Measurements from ENCODE around the gene SNX27. TPM values are rescaled to one million over a fixed set of nuclear protein-coding genes. Genes with fewer than 3 reads are reported as not detected.
A peak's percentile ranks its signal among the peaks of the same experiment; 100 is the strongest.
"Not testable (repeated sequence)": the region's sequence is repeated elsewhere in the genome, so short reads cannot be mapped to it uniquely, and the experiment has no call there.

Gene SNX27
- polyA plus RNA-seq, 12 donors: 19.3 to 28.0 (median 20.7) TPM; not detected in 1

DNA sequence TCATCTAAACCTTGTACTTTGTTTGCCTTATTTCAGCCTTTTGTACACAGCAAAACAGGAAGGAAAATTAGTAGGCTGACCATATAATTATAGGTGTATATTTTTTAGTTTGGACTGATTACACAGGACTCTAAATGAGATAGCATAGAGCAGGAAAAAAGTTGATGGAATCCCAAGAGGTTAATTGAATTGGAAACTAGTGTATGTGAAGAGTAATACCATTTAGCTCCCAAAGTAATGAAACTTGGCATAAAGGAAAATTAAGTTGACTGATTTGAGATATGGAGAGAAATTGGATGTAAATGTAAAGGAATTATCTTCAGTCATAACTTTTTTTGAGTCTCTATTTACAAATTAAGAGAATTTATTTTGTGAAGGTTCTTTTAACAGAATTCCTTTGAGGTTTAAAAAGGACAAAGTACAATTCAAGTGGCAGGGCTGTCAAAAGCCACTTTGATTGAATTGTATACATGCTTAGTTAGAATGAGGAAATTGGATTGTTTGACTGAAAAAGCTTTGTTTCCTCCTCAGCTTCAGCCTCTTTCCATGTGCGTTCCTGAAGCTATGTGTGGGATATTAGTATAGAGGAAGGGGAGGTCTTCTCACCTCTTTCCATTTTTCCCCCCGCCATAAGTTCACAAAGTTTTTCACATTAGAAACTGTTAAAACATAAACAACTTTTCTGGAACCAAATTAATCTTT lies 26.4 kb downstream of the SNX27 start:
- no peak for DNase-seq

DNA sequence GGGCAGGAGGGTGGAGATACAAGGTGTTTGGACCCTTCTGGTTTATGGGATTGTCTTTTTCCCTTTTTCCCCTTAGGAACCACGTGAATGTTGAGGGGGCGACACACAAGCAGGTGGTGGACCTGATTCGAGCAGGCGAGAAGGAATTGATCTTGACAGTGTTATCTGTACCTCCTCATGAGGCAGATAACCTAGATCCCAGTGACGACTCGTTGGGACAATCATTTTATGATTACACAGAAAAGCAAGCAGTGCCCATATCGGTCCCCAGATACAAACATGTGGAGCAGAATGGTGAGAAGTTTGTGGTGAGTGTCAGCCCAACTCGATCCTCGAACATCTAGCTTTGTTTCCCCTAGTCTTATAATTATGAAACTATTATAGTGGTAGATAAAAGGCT lies 27.0 kb downstream of the SNX27 start:
- DNase-seq: no peak

DNA sequence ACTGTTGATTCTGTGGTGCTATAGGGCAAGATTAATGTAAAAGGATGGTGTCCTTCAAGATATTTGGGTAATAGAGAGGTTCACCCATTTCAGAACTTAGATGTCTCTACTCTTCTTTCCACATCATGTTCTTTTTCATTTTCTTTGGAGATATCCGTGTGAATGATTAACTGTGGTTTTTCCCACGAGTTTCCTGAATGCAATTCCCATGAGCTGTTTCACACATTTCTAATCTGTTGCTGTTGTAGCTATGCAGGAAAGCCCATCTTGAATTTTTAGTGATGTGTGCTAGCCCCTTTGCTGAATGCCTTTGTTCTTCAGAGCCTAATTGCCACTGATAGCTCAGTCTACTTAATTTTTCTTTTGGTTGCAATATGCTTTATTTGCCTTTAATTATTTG lies 27.6 kb downstream of the SNX27 start:
- no peak for DNase-seq

DNA sequence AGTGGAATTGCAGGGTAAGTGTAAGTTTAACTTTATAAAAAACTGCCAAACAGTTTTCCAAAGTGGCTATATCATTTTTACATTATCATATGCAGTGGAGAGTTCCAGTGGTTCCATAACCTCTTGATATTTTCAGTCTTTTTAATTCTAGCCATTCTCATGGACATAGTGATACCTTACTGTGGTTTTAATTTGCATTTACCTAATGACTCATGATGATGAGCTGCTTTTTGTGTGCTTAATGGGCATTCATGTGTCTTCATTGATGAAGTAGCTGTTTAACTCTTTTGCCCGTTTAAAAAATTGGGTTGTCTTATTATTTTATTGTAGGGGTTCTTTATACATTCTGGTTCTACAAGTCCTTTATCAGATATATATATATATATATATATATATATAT lies 29.4 kb downstream of the SNX27 start:
- DNase-seq: no peak

DNA sequence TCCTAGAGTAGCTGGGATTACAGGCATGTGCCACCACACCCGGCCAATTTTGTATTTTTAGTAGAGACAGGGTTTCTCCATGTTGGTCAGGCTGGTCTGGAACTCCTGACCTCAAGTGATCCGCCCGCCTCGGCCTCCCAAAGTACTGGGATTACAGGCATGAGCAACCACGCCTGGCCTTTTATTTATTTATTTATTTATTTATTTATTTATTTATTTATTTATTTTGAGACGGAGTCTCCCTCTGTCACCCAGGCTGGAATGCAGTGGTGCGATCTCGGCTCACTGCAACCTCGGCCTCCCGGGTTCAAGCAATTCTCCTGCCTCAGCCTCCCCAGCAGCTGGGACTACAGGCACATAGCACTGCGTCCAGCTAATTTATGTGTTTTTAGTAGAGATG lies 31.2 kb downstream of the SNX27 start:
- DNase-seq: not testable (repeated sequence)

DNA sequence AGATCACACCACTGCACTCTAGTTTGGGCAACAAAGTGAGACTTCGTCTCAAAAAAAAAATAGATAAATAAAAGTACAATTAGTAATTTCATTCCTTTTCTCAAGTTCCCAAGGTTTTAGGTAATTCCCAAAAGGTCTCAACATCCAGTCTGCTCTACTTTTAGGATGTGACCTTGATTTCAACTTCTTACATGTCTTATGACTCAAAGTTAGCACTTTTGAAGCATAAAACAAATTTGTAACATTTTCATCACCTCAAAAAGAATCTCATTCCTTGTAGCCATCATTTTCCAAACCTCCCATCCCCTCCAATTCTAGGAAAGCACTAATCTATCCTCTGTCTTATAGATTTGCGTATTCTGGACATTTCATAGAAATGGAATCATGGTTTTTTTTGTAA lies 32.2 kb downstream of the SNX27 start:
- no peak for DNase-seq

DNA sequence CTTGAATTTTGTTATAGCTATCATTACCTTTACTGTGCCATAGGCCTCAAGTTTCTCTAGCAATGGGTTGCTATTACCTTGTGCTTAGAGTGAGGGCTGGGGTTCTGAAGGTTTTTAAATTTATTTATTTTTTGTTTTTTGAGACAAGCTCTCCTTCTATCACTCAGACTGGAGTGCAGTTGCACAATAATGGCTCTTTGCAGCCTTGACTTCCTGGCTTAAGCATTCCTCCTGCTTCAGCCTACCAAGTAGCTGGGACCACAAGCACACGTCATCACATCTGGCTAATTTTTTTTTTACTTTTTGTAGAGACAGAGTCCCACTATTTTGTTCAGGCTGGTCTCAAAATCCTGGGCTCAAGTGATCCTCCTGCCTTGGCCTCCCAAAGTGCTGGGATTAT lies 41.5 kb downstream of the SNX27 start:
- no peak for DNase-seq

DNA sequence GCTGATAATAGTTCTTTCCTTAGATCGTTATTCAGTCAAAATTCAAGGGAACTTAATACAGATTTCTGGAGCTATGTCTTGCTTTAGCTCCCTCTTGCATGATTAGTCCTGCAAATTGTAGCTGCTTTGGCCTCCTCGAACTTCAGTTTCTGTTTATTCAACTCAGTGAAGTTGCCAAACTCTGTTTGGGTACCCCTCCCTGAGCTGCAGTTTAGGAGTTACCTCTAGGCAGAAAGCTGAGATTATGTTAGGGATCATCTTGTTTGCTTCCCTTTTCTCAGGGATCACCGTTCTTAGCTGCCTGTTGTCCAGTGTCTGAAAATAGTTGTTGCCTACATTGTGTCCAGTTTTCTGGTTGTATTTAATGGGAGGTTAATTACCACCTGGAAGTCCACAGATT lies 43.5 kb downstream of the SNX27 start:
- no peak for DNase-seq

DNA sequence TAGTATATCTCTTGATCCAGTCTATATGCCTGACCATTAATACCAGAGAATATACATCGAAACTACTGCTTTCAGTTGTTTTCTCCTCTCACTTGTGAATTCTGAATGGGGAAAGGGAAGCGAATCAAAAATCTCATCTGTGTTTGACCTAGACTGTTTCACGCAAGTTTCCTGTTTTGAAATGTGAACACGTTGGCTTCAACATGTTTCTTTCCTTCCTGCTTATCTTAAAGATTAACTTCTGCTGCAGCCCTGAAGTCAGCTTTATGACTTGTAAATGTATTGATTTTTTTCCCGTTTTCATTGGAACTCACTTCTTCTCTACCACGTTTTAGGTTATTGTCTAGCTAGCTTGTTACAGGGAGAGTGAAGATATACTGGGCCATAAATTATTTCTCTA lies 49.9 kb downstream of the SNX27 start:
- DNase-seq: no peak

DNA sequence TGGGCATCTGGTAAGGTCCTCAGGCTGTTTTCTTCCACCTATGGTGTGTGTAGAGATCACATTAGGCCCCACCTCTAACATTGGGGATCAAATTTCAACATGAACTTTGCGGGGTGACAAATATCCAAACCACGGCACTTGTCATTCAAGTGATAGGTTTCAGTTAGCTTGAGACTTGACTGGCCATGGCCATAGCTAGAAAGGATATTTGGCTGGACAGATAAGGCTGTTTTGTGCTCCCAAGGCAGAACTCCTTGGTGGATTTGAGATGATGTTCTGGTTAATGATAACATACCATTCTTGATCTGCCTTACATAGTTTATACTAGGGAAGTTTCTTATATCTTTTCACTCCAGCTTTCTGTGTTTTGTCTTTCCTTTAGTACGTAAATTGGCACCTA lies 56.2 kb downstream of the SNX27 start:
- no peak for DNase-seq

DNA sequence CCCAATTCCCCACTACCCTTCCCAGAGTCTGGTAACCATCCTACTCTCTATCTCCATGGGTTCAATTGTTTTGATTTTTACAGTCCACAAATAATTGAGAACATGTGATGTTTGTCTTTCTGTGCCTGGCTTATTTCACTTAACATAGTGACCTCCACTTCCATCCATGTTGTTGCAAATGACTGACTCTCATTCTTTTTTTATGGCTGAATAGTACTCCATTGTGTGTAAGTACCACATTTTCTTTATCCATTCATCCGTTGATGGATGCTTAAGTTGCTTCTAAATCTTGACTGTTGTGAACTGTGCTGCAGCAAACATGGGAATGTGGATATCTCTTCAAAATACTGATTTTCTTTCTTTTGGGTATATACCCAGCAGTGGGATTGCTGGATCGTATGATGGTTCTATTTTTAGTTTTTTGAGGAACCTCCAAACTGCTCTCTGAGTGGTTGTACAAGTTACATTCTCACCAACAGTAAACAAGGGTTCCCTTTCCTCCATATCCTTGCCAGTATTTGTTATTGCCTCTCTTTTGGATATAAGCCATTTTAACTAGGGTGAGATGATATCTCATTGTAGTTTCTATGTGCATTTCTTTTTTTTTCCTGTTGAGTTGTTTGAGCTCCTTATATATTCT lies 58.3 kb downstream of the SNX27 start:
- DNase-seq: not testable (repeated sequence)

DNA sequence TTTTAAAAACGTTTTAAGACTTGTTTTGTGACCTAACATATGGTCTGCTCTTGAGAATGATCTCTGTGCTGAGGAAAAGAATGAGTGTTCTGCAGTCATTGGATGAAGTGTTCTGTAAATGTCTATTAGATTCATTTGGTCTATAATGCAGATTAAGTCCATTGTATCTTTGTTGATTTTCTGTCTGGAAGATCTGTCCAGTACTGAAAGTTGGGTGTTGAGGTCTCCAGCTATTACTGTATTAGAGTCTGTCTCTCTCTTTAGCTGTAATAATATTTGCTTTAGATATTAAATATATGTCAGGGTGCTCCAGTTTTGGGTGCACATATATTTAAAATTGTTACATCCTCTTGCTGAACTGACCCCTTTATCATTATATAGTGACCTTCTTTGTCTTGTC lies 61.6 kb downstream of the SNX27 start:
- DNase-seq: no peak

DNA sequence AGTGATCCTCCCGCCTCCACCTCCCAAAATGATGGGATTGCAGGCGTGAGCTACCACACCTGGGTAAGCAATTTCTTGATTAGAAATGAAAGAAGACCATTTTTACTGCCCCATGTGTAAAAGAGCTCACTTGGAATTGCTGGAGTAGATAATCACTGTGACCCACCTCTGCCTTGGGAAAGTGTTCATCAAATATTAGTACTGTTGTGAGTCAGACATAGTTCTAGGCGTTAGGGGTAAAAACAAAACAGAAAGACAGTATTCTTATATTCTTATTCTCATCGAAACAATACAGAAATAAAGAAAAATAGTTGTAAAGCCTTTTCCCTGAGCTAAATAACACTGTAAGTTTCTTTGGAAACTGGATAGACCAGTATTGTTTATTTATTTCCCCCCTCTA lies 68.5 kb downstream of the SNX27 start:
- no peak for DNase-seq

DNA sequence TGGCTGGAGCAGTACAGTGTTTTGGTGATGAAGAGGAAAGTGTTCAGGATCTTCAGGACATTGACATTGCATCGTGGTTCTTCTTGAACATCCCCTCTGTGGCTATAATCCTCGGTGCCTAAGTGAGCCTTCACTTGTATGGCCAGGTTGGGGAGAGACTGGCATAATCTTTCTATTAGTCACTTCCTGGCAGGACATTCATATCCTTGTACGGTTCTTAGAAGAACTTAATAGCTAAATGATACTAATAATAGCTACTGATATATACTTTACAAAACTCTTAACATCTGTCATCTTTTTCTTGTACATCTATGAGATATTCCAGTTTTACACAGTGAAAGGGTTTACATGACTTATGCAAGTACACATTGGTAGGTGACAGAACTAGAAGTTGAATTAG lies 69.0 kb downstream of the SNX27 start:
- DNase-seq: no peak

DNA sequence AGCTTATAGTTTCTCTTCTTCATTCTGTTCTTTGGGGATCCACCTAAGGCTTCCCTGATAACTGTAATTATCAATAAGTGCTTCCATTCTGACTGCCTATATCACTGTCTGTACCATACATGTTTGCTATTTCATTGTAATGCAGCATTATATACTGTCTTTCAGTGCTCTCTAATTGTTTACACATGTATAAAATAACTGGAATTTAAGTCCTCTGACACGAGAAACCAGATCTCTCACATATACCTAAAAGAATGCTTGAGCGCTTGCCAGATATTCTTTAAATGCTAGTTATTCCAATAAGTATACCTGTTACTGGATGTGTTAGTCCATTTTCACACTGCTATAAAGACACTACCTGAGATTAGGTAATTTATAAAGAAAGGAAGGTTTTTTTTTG lies 70.1 kb downstream of the SNX27 start:
- DNase-seq: no peak

DNA sequence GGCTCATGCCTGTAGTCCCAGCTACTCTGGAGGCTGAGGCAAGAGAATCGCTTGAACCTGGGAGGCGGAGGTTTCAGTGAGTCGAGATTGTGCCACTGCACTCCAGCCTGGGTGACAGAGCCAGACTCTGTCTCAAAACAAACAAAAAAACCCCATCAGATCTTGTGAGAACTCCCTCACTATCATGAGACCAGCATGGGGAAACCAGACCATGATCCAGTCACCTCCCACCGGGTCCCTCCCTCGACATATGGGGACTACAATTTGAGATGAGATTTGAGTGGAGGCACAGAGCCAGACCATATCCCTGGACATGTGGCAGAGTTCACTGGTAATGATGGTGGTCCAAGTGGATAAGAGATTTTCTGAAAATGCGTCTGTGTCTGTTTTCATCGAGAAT lies 71.1 kb downstream of the SNX27 start:
- DNase-seq: not testable (repeated sequence)

DNA sequence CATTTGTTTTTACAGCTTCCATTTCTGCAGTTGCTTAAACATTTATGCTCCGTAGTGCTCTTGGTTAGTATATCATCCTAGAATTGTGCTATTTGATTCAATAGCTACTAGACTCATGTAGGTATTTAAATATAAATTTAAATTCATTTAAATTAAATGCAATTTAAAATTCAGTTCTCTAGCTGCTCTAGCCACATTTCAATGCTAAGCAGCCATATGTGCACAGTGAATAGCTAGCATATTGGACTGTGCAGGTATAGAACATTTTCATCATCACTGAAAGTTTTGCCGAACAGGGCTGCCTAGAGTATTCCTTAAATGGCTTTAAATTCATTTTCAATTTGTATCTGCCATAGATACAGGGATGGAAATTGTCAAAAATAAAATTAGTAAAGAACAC lies 72.3 kb downstream of the SNX27 start:
- DNase-seq: no peak

DNA sequence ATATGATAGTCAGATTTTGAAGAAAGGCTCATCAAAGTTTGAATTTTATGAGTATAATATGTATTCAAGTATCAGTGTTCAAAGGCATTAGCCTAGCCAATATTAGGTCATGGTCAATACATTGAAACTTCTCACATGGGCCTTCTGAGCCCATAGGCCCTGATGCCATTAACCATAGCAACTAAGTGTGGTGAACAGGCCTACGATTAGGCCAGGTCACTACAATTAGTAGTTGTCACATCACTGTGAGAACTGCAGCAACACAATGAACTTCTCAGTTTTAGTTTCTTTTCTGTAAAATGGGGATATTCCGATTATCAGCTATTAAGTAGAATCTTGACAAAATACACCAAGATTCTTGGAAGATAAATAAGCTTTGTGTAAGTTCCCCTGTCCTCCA lies 74.7 kb downstream of the SNX27 start:
- no peak for DNase-seq

DNA sequence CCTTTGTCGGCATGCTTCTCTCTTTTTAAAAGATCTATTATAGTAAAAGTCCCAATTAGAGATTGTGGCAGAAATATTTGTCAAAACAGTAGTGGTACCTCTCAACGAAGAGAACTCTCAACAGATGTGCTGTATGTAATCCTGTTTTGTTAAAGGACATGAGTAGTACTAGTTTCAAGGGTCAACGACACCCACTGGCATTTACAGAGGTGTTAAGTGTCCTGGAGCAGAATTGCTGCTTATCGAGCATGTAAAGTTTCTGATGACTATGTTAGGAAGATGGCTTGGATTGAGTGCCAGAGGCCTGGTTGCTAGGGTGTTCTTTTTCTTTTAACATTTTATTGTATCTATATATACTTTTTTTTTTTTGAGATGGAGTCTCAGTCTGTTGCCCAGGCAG lies 77.6 kb downstream of the SNX27 start:
- no peak for DNase-seq

DNA sequence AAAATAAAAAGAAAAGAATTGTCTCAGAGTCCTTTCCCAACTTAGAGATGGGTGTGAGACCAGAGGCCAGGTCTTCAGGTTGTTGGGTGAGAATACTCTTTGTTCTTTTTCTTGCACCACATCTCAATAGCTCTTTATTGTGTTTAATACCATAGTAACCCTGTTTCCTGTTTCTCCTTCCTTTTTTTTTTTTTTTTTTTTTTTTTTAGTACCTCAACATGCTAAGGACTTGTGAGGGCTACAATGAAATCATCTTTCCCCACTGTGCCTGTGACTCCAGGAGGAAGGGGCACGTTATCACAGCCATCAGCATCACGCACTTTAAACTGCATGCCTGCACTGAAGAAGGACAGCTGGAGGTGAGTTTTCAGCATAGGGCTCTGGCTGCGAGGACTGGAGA lies 80.4 kb downstream of the SNX27 start:
- DNase-seq: no peak

DNA sequence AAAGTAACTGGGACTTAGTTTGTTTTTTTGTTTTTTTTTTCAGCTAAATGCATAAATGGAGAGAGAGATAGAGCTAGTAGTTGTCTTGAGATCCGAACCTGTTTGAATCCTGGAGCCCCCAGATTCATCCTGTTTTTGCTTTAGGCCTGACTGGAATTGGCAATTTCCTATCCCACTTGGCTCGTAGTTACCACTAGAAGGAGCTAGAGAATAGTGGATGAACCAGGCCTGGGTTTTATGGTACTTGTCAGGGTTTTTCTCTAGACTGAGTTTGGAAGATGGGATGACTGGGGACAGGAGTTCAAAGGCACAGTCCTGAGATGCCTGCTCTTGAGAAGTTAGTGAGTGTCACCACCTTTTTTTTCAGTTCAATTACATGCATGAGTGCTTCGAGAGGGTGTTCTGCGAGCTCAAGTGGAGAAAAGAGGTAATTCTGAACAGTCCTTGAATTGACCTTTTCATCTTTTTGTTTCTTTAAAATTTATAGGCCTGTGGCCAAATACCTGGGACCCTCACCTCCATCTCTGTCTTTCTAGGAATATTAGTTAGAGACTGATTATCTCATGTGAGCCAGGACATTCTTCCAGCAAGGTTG lies 81.3 kb downstream of the SNX27 start:
- DNase-seq: peak; percentile 29

DNA sequence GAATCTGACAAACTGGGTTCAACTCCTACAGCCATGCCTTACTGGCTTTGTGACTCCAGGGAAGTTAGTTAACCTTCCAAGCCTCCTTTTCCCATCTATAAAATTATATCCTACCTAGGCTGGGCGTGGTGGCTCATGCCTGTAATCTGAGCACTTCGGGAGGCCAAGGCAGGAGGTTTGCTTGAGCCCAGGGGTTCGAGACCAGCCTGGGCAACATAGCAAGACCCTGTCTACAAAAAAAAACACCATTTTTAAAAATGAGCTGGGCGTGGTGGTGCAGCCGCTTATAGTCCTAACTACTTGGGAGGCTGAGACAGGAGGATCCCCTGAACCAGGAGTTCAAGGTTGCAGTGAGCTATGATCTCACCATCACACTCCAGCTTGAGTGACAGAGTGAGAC lies 89.7 kb downstream of the SNX27 start:
- DNase-seq: no peak

DNA sequence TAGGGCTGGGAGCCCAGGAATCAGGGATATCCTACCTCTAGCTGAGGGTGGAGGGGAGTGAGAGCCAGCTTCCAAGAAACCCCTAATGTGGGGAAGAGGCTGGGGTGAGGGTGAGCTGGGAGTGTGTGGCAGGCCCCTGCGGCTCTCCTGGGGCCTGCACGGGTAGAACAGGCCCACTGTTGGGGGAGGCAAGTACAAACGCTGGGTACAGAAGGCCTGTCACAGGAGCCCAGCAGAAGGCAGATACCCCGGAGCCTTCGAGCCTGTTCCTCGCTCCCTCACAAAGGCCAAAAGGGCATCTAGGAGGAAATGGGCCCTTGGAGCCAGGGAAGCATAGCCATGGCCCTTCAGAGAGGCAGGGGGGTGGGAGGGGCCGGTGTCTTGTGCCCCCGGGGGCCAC lies 91.1 kb downstream of the SNX27 start:
- no peak for DNase-seq

DNA sequence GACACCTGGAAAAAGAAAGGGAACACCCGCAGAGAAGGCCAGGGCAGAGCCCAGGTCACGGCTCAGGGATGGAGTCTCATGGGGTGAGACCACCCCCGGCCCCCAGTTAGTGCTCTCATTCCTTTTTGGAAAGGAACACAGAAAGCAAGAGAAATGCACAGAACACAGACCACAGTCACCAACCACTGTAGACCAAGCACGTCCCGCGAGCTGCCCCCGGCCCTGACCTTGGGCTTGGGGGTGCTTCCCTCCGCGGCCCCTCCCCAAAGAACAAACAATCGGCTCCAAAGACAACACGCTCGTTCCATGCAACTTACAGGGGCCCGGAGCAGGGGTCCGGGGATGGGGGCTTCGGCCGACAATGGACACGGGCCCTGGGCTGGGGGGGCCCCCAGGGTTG lies 92.0 kb downstream of the SNX27 start:
- no peak for DNase-seq

Data from muscle of arm (tissue), 12 donors.